Endothelial cell of umbilical vein (primary cell): ENCODE measurements around the gene FILIP1L. TPM values are rescaled to one million over a fixed set of nuclear protein-coding genes. Genes with fewer than 3 reads are reported as not detected.

Source experiments
- BruUV-seq: library from RNA; stranded (reverse); fragments of 400-500 nt; replicated peaks from 2 replicates; lab custom pipeline; 2021; lab: Mats Ljungman, UMichigan
- CTCF ChIA-PET: fragments of 300-600, 350-600 bp; sonication (Branson Sonifier 250); formaldehyde crosslinking; loops from one replicate; lab custom pipeline; 2021; ENCODE audit warnings: antibody characterized with exemption, inconsistent platforms; lab: Charles Lee
- POLR2A ChIA-PET: fragments of 300-600, 350-600 bp; sonication (Branson Sonifier 250); formaldehyde crosslinking; loops from one replicate; lab custom pipeline; 2021; ENCODE audit warnings: antibody characterized with exemption, inconsistent platforms; lab: Charles Lee
- DNase-seq: peaks from one replicate; pipeline ENCODE4 v3.0.0-alpha.2; 2011; ENCODE audit warnings: low read depth, low spot score
- FAIRE-seq: peaks from 2 replicates; lab custom pipeline; 2011; peaks lifted over from hg19 to GRCh38; lab: Jason Lieb, UNC
- H2AFZ ChIP-seq: 2 replicates; pipeline ENCODE4 v1.6.0; 2012; ENCODE audit warnings: low read depth, low read length, control low read depth, inconsistent platforms
- H3K27ac ChIP-seq: 2 replicates; pipeline ENCODE4 v1.5.1; 2011; ENCODE audit warnings: low read depth, mild to moderate bottlenecking, control low read depth, low read length, moderate library complexity; ENCODE audit not compliant: insufficient read depth
- H3K27me3 ChIP-seq, 2 experiments: 2 replicates each; pipeline versions ENCODE4 v1.6.0 to v1.6.1; 2011; ENCODE audit warnings: low read length in 2 of 2, mixed read lengths in 1 of 2; ENCODE audit not compliant: control insufficient read depth in 2 of 2, insufficient read depth in 2 of 2
- H3K36me3 ChIP-seq, 2 experiments: 2 replicates in 1 of 2; 3 replicates in 1 of 2; pipeline ENCODE4 v1.5.1; 2011; ENCODE audit warnings: low read length in 2 of 2, mild to moderate bottlenecking in 1 of 2, moderate library complexity in 1 of 2; ENCODE audit not compliant: control insufficient read depth in 2 of 2, insufficient read depth in 2 of 2; ENCODE audit errors: extremely low read depth in 1 of 2
- H3K4me1 ChIP-seq: 3 replicates; pipeline ENCODE4 v1.5.1; 2011; ENCODE audit warnings: mild to moderate bottlenecking, low read length; ENCODE audit not compliant: control insufficient read depth, insufficient read depth; ENCODE audit errors: extremely low read depth
- H3K4me2 ChIP-seq: 2 replicates; pipeline ENCODE4 v1.6.1; 2011; ENCODE audit warnings: low read length, control low read depth, mixed read lengths; ENCODE audit not compliant: insufficient read depth
- H3K4me3 ChIP-seq, 3 experiments: fragments of 200-600 bp in 1 of 3; sonication (generic), shearing (Covaris generic) in 1 of 3; replicated peaks in 1 of 3; 2 replicates each; pipeline ENCODE4 v1.5.1; 2011 to 2016; ENCODE audit warnings: control low read depth in 3 of 3, low read length in 3 of 3, mild to moderate bottlenecking in 2 of 3, inconsistent platforms in 1 of 3, low read depth in 1 of 3, moderate library complexity in 1 of 3; ENCODE audit not compliant: insufficient read depth in 1 of 3
- H3K79me2 ChIP-seq: 2 replicates; pipeline ENCODE4 v1.6.0; 2012; ENCODE audit warnings: low read length, inconsistent platforms; ENCODE audit not compliant: control insufficient read depth, insufficient read depth
- H3K9ac ChIP-seq: replicated peaks from 2 replicates; pipeline ENCODE3; 2011; ENCODE audit warnings: low read length, control low read depth; ENCODE audit not compliant: insufficient read depth; ENCODE audit errors: extremely low read depth
- H3K9me1 ChIP-seq: replicated peaks from 3 replicates; pipeline ENCODE4 v1.6.0; 2011; ENCODE audit warnings: mild to moderate bottlenecking, low read length; ENCODE audit not compliant: control insufficient read depth, insufficient read depth; ENCODE audit errors: extremely low read depth
- H3K9me3 ChIP-seq: replicated peaks from 2 replicates; pipeline ENCODE4 v1.5.1; 2012; ENCODE audit warnings: low read length, inconsistent platforms; ENCODE audit not compliant: control insufficient read depth, insufficient read depth
- H4K20me1 ChIP-seq: replicated peaks from 2 replicates; pipeline ENCODE3; 2011; ENCODE audit warnings: mild to moderate bottlenecking, low read length; ENCODE audit not compliant: control insufficient read depth, insufficient read depth; ENCODE audit errors: extremely low read depth
- EZH2 ChIP-seq: IDR thresholded peaks from 2 replicates; pipeline ENCODE4 v1.6.1; 2012; ENCODE audit warnings: borderline replicate concordance, low read depth, mild to moderate bottlenecking, moderate library complexity, low read length, inconsistent platforms; ENCODE audit not compliant: severe bottlenecking
- FOS ChIP-seq: IDR thresholded peaks from 2 replicates; pipeline ENCODE4 v1.6.1; 2011; ENCODE audit warnings: mild to moderate bottlenecking, low read length, moderate library complexity, borderline replicate concordance; ENCODE audit not compliant: insufficient read depth
- GATA2 ChIP-seq: IDR thresholded peaks from 2 replicates; pipeline ENCODE4 v1.7.0; 2011; ENCODE audit warnings: low read depth, mild to moderate bottlenecking, moderate library complexity, mixed read lengths, low read length; ENCODE audit not compliant: insufficient read length, insufficient read depth
- JUN ChIP-seq: IDR thresholded peaks from 2 replicates; pipeline ENCODE4 v1.6.1; 2011; ENCODE audit warnings: borderline replicate concordance, low read depth; ENCODE audit not compliant: insufficient read length, insufficient read depth
- MYC ChIP-seq: IDR thresholded peaks from one replicate; pipeline ENCODE4 v1.6.1; 2011; ENCODE audit warnings: mild to moderate bottlenecking, low read depth, low read length
- POLR2A ChIP-seq: IDR thresholded peaks from 2 replicates; pipeline ENCODE4 v1.6.1; 2012; ENCODE audit warnings: low read depth, mild to moderate bottlenecking, control low read depth, low read length
- POLR2AphosphoS5 ChIP-seq: IDR thresholded peaks from 2 replicates; pipeline ENCODE4 v1.6.1; 2012; ENCODE audit warnings: low read depth, mild to moderate bottlenecking, control low read depth, low read length, moderate library complexity; ENCODE audit not compliant: insufficient read depth
- dilution Hi-C: fragments of 300-500 bp; cut with MboI; formaldehyde crosslinking; loops from one replicate; pipeline ENCODE4 v1.15.0; 2019; ENCODE audit warnings: low sequenced_read_pairs; ENCODE audit not compliant: extremely low pct_ligation_motif_present
- intact Hi-C: fragments of 100-400 bp; cut with micrococcal nuclease; formaldehyde crosslinking; loops from one replicate; pipeline ENCODE4 v1.10.0; 2022
- polyA plus RNA-seq, 4 experiments: library from polyadenylated mRNA; depleted of rRNA in 3 of 4; stranded (reverse) in 3 of 4; unstranded in 1 of 4; fragments of >200 nt; gene quantifications; 2 replicates each; pipeline versions ENCODE4 v1.2.1 to v1.2.3, GENCODE V29; 2011 to 2012; ENCODE audit warnings: missing spikeins in 1 of 4
- total RNA-seq: library from RNA; stranded (reverse); gene quantifications from 2 replicates; pipeline ENCODE4 v1.2.3, GENCODE V29; 2021
- TF ChIP-seq, protein P1 (sequence below), 2 donors: IDR thresholded peaks; 1 replicate in 1 of 2; 2 replicates in 1 of 2; pipeline ENCODE4 v1.5.1; 2011; ENCODE audit warnings: low read length in 2 of 2, mild to moderate bottlenecking in 2 of 2, moderate library complexity in 2 of 2, control low read depth in 1 of 2, inconsistent platforms in 1 of 2, low read depth in 1 of 2; ENCODE audit not compliant: insufficient read depth in 1 of 2; ENCODE audit errors: extremely low read depth in 1 of 2
- TF ChIP-seq, protein P2 (sequence below): IDR thresholded peaks from 2 replicates; pipeline ENCODE4 v1.6.1; 2011; ENCODE audit not compliant: insufficient read depth, insufficient read length

FILIP1L gene
- total and polyA plus RNA-seq, 2 donors (not counting 3 experiments of a cell fraction or from before 2014, with no cell fraction given) = 26.0 to 29.9 TPM

DNA sequence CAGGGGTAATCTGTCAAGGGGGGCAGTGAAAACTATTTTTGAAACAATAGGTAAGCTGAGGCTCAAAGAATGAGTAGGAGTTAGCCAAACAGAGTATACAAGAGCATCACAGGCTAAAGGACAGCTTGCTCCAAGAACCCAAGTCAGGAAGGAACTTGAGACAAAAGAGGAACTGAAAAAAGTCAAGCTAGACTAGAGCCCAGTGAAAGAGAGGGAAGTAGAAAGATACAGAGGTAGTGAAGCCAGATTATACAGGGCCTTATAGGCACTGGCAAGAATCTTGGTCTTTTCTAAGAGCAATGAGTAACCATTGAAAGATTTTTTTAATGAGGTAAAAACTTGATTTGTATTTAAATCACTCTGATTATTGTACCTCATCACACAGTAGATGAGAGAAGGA, 69.9 kb downstream of the FILIP1L start:
- CTCF ChIA-PET = interaction anchor here (0.8 to 1.9 kb wide), 4 partner anchors 24 to 210 kb away, joined by 3 to 5 read pairs (median 4); no protein-coding TSS in a partner anchor

More for the DNA sequence above, 69.9 kb downstream of the FILIP1L start:
- BruUV-seq = no TSS peak
- dilution Hi-C loops (no loop called here), intact Hi-C loops (loop anchor here (5.0 kb wide), 2 partner anchors 358 to 1072 kb away; partner anchors contain the start of genes LNP1 and TOMM70)
- Histone ChIP-seq H3K4me3 (no peak overlapping the region), H3K4me1 (peaks cover 60% of the 10 kb centered on the region), H3K79me2 (no peaks in the 10 kb centered on the region), H2AFZ (no peak overlapping the region), H3K4me2 (no peak overlapping the region), H3K27ac (no peak overlapping the region), H3K9ac (no peak overlapping the region), H3K27me3 (no peaks in the 10 kb centered on the region), H3K9me3 (no peaks in the 10 kb centered on the region), H3K36me3 (no peaks in the 10 kb centered on the region), H4K20me1 (no peaks in the 10 kb centered on the region), H3K9me1 (no peaks in the 10 kb centered on the region)
- DNase-seq (no peak), FAIRE-seq (no peak)
- TF ChIP-seq JUN (no peak), POLR2A (no peak), GATA2 (no peak), POLR2AphosphoS5 (no peak), FOS (no peak), EZH2 (no peak), MYC (no peak)
- TF ChIP-seq, protein P1, sequence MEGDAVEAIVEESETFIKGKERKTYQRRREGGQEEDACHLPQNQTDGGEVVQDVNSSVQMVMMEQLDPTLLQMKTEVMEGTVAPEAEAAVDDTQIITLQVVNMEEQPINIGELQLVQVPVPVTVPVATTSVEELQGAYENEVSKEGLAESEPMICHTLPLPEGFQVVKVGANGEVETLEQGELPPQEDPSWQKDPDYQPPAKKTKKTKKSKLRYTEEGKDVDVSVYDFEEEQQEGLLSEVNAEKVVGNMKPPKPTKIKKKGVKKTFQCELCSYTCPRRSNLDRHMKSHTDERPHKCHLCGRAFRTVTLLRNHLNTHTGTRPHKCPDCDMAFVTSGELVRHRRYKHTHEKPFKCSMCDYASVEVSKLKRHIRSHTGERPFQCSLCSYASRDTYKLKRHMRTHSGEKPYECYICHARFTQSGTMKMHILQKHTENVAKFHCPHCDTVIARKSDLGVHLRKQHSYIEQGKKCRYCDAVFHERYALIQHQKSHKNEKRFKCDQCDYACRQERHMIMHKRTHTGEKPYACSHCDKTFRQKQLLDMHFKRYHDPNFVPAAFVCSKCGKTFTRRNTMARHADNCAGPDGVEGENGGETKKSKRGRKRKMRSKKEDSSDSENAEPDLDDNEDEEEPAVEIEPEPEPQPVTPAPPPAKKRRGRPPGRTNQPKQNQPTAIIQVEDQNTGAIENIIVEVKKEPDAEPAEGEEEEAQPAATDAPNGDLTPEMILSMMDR (IDR thresholded peaks at IDR 0.05; ENCODE audit: extremely low read depth in 1 of 2, insufficient read depth in 1 of 2, low read depth in 1 of 2, low read length in 2 of 2) = no peak
- TF ChIP-seq, protein P2, sequence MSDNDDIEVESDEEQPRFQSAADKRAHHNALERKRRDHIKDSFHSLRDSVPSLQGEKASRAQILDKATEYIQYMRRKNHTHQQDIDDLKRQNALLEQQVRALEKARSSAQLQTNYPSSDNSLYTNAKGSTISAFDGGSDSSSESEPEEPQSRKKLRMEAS = no peak
- POLR2A ChIA-PET = no interaction called here
